Kidney epithelial cell (primary cell): ENCODE measurements around the gene ARTN. TPM values are rescaled to one million over a fixed set of nuclear protein-coding genes. Genes with fewer than 3 reads are reported as not detected.

Source experiments
- DNase-seq: peaks from one replicate; pipeline ENCODE4 v3.0.0-alpha.2; 2010; ENCODE audit warnings: low read depth
- H3K27me3 ChIP-seq: 2 replicates; pipeline ENCODE4 v1.6.0; 2011; ENCODE audit warnings: low read length; ENCODE audit not compliant: control insufficient read depth, insufficient read depth
- H3K36me3 ChIP-seq: 2 replicates; pipeline ENCODE4 v1.5.1; 2011; ENCODE audit warnings: low read length; ENCODE audit not compliant: control insufficient read depth, insufficient read depth
- H3K4me3 ChIP-seq: 2 replicates; pipeline ENCODE4 v1.5.1; 2011; ENCODE audit warnings: low read depth, mild to moderate bottlenecking, control low read depth, low read length
- total RNA-seq: library from RNA; depleted of rRNA; stranded (reverse); fragments of >200 nt; gene quantifications from 2 replicates; pipeline ENCODE4 v1.2.3, GENCODE V29; 2015
- TF ChIP-seq, protein P1 (sequence below): IDR thresholded peaks from 2 replicates; pipeline ENCODE4 v1.5.1; 2011; ENCODE audit warnings: mild to moderate bottlenecking, moderate library complexity, low read length, control low read depth, inconsistent platforms; ENCODE audit not compliant: insufficient read depth, poor library complexity, severe bottlenecking

Gene ARTN
- total RNA-seq, 1 donor from 2014 or later = 4.7 TPM

DNA sequence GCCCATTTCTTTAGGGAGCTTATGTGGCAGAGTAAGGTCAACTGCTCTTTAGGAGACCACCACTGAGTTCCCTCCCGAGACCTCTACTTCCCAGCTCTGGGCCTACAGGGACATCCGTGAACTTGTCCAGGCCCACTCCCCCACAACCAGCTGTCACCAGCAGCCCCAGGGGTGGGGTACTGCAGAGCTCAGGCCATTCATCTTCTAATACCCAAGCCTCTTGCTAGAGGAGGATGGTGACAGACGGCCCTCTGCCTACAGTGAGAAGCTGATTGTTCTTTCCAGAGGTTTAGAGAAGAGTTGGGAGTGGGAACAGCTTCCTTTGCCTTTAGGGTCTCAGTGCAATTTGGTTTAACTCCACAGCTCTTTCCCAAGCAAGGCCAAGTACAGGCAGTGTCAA lies 33.2 kb upstream of the ARTN start:
- no peak overlapping the region for H3K4me3 ChIP-seq
- H3K36me3 ChIP-seq = peaks cover 2% of the 10 kb centered on the region
- H3K27me3 ChIP-seq = no peaks in the 10 kb centered on the region
- TF ChIP-seq, protein P1, sequence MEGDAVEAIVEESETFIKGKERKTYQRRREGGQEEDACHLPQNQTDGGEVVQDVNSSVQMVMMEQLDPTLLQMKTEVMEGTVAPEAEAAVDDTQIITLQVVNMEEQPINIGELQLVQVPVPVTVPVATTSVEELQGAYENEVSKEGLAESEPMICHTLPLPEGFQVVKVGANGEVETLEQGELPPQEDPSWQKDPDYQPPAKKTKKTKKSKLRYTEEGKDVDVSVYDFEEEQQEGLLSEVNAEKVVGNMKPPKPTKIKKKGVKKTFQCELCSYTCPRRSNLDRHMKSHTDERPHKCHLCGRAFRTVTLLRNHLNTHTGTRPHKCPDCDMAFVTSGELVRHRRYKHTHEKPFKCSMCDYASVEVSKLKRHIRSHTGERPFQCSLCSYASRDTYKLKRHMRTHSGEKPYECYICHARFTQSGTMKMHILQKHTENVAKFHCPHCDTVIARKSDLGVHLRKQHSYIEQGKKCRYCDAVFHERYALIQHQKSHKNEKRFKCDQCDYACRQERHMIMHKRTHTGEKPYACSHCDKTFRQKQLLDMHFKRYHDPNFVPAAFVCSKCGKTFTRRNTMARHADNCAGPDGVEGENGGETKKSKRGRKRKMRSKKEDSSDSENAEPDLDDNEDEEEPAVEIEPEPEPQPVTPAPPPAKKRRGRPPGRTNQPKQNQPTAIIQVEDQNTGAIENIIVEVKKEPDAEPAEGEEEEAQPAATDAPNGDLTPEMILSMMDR = no peak
- DNase-seq = no peak

GRCh38 chr1:43901196-43901961 lies 32.2 kb upstream of the ARTN start:
- peaks cover 2% of the 10 kb centered on the region for H3K36me3 ChIP-seq
- H3K27me3 ChIP-seq = no peaks in the 10 kb centered on the region
- no peak overlapping the region for H3K4me3 ChIP-seq
- DNase-seq = no peak
- TF ChIP-seq, protein P1 = no peak

GRCh38 chr1:43902058-43902831 lies 31.4 kb upstream of the ARTN start:
- Histone ChIP-seq H3K4me3 (no peak overlapping the region), H3K27me3 (no peaks in the 10 kb centered on the region), H3K36me3 (peaks cover 2% of the 10 kb centered on the region)
- DNase-seq = no peak
- TF ChIP-seq, protein P1 = no peak

GRCh38 chr1:43904660-43905551 lies 28.7 kb upstream of the ARTN start:
- no peak overlapping the region for H3K4me3 ChIP-seq
- no peak for DNase-seq
- TF ChIP-seq, protein P1 = no peak
- no peaks in the 10 kb centered on the region for H3K36me3 ChIP-seq
- H3K27me3 ChIP-seq = no peaks in the 10 kb centered on the region

GRCh38 chr1:43908226-43908625 lies 25.4 kb upstream of the ARTN start:
- Histone ChIP-seq H3K27me3 (no peaks in the 10 kb centered on the region), H3K4me3 (no peak overlapping the region), H3K36me3 (no peaks in the 10 kb centered on the region)
- TF ChIP-seq, protein P1 = no peak
- no peak for DNase-seq
